Measurements from ENCODE around the gene VCAN. TPM values are rescaled to one million over a fixed set of nuclear protein-coding genes. Genes with fewer than 3 reads are reported as not detected.

Gene VCAN
- total RNA-seq, 1 donor from 2014 or later = 67.5 TPM

GRCh38 chr5:83608122-83608521 is 136.6 kb downstream of the VCAN start:
- H3K4me3 Mint-ChIP-seq (ENCODE audit: unreplicated experiment) = no peak overlapping the region
- no peaks in the 10 kb centered on the region for H3K27me3 Mint-ChIP-seq (ENCODE audit: unreplicated experiment)
- DNase-seq (ENCODE audit: extremely low spot score, unreplicated experiment) = no peak
- H3K9me3 Mint-ChIP-seq (ENCODE audit: unreplicated experiment) = peaks cover 4% of the 10 kb centered on the region
- TF ChIP-seq CTCF (IDR thresholded peaks at IDR 0.05) = peak; percentile 76
- no peaks in the 10 kb centered on the region for H3K4me1 Mint-ChIP-seq (ENCODE audit: unreplicated experiment)
- H3K27ac Mint-ChIP-seq (ENCODE audit: unreplicated experiment) = no peak overlapping the region
- H3K36me3 Mint-ChIP-seq (ENCODE audit: unreplicated experiment) = no peaks in the 10 kb centered on the region

GRCh38 chr5:83614841-83615240 is 143.3 kb downstream of the VCAN start:
- peaks cover 8% of the 10 kb centered on the region for H3K36me3 Mint-ChIP-seq (ENCODE audit: unreplicated experiment)
- H3K27ac Mint-ChIP-seq (ENCODE audit: unreplicated experiment) = no peak overlapping the region
- H3K4me1 Mint-ChIP-seq (ENCODE audit: unreplicated experiment) = peaks cover 22% of the 10 kb centered on the region
- TF ChIP-seq CTCF (IDR thresholded peaks at IDR 0.05) = no peak
- no peak for DNase-seq (ENCODE audit: extremely low spot score, unreplicated experiment)
- no peak overlapping the region for H3K4me3 Mint-ChIP-seq (ENCODE audit: unreplicated experiment)
- peaks cover 17% of the 10 kb centered on the region for H3K9me3 Mint-ChIP-seq (ENCODE audit: unreplicated experiment)
- H3K27me3 Mint-ChIP-seq (ENCODE audit: unreplicated experiment) = no peaks in the 10 kb centered on the region

- H3K27ac Mint-ChIP-seq (ENCODE audit: unreplicated experiment) = no peak overlapping the region
- no peak for DNase-seq (ENCODE audit: extremely low spot score, unreplicated experiment)
- H3K4me3 Mint-ChIP-seq (ENCODE audit: unreplicated experiment) = no peak overlapping the region
- H3K27me3 Mint-ChIP-seq (ENCODE audit: unreplicated experiment) = no peaks in the 10 kb centered on the region
- peaks cover 28% of the 10 kb centered on the region for H3K4me1 Mint-ChIP-seq (ENCODE audit: unreplicated experiment)
- TF ChIP-seq CTCF (IDR thresholded peaks at IDR 0.05) = no peak
- H3K9me3 Mint-ChIP-seq (ENCODE audit: unreplicated experiment) = peaks cover 9% of the 10 kb centered on the region
- no peaks in the 10 kb centered on the region for H3K36me3 Mint-ChIP-seq (ENCODE audit: unreplicated experiment)
These were observed 156.8 kb downstream of the VCAN start for GRCh38 chr5:83628360-83628759.

Other genes with a start within 250 kb of the VCAN start
- gene HAPLN1, start 249.1 kb downstream of the VCAN start, total RNA-seq = 114 and 124 TPM in 2 replicates

Data from osteocyte (in vitro differentiated cells).